Measurements from ENCODE around the gene CLPSL2.

GRCh38 chr6:35804996-35805736 is 28.8 kb downstream of the CLPSL2 start, which contains the start of gene LHFPL5:
- no peak for TF ChIP-seq MTA3 (IDR thresholded peaks at IDR 0.05; ENCODE audit: borderline replicate concordance, low read length)
- TF ChIP-seq FOS (IDR thresholded peaks at IDR 0.05; ENCODE audit: borderline replicate concordance, extremely low read depth, insufficient read length) = no peak
- TF ChIP-seq HDAC2 (IDR thresholded peaks at IDR 0.05) = no peak
- no peak for TF ChIP-seq JUNB (IDR thresholded peaks at IDR 0.05)
- TF ChIP-seq, protein P1, sequence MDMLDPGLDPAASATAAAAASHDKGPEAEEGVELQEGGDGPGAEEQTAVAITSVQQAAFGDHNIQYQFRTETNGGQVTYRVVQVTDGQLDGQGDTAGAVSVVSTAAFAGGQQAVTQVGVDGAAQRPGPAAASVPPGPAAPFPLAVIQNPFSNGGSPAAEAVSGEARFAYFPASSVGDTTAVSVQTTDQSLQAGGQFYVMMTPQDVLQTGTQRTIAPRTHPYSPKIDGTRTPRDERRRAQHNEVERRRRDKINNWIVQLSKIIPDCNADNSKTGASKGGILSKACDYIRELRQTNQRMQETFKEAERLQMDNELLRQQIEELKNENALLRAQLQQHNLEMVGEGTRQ (IDR thresholded peaks at IDR 0.05; ENCODE audit: borderline replicate concordance, low read depth, low read length) = no peak
- no peak for TF ChIP-seq SUZ12 (IDR thresholded peaks at IDR 0.05; ENCODE audit: unreplicated experiment)
- TF ChIP-seq ZZZ3 (IDR thresholded peaks at IDR 0.05; ENCODE audit: control insufficient read depth, insufficient read length, low read depth) = no peak
- TF ChIP-seq SMAD1 (IDR thresholded peaks at IDR 0.05; ENCODE audit: low read depth, partially characterized antibody) = no peak
- TF ChIP-seq JUND (IDR thresholded peaks at IDR 0.05; ENCODE audit: low read depth, low read length) = no peak
- no peak for TF ChIP-seq MXI1 (IDR thresholded peaks at IDR 0.05; ENCODE audit: low read depth, low read length)
- TF ChIP-seq CTCF (IDR thresholded peaks at IDR 0.05 in 2 of 3, conservative IDR thresholded peaks at IDR 0.05 in 1 of 3; ENCODE audit: control insufficient read depth in 2 of 3, extremely low read depth in 1 of 3, insufficient read depth in 1 of 3, low read depth in 3 of 3, low read length in 3 of 3) = no peak
- no peak for TF ChIP-seq MYC (IDR thresholded peaks at IDR 0.05; ENCODE audit: insufficient read depth, insufficient read length, insufficient replicate concordance, low read length, severe bottlenecking)
- TF ChIP-seq CEBPB (IDR thresholded peaks at IDR 0.05; ENCODE audit: borderline replicate concordance in 1 of 2, low read depth in 2 of 2, low read length in 2 of 2) = no peak
- no peak for TF ChIP-seq POLR2A (IDR thresholded peaks at IDR 0.05; ENCODE audit: low read depth, low read length)
